ENCODE measurements around the gene PLAAT5. TPM values are rescaled to one million over a fixed set of nuclear protein-coding genes. Genes with fewer than 3 reads are reported as not detected.

The PLAAT5 gene
- total RNA-seq, 1 experiment from 2014 or later = not detected

DNA sequence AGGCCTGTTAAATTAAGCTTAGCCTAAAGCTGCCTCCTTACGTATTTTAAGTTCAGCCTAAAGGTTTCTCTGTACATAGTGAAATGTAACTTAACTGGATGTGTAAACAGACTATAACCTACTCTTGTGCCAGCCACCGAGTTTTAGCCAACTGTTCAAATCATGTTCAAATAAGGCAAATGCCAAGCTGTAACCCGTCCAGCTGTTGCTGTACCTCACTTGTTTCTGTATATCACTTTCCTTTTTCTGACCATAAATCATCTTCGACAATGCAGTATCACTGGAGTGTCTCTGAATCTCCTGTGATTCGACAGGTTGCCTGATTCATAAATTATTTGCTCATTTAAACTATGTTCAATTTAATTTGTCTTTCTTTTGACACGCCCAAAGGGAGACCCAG, 4.0 kb upstream of the PLAAT5 start:
- intact Hi-C loops (cut with micrococcal nuclease) = no loop called here
- H3K4me1 ChIP-seq (ENCODE audit: control insufficient read depth in 1 of 2, insufficient read depth in 2 of 2, low read length in 2 of 2) = no peaks in the 10 kb centered on the region
- CTCF ChIA-PET = no interaction called here

DNA sequence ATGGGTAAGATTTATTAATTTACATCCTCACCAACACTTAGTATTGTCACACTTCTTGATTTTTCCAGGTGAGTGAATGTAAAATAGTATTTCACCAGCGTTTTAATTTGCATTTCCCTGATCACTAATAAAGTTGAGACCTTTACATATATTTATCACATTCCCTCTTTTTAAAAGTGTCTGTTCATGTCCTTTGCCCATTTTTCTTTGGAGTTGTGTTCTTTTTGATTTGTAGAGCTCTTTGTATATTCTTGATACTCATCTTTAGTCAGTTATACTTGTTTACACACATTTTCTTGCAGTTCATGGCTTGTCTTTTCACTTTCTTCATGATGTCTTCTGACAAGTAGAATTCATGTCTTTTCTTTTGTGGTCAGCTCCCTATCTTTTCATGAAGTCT, 2.2 kb upstream of the PLAAT5 start:
- TF ChIP-seq POLR2AphosphoS5 (IDR thresholded peaks at IDR 0.05; ENCODE audit: low read depth, low read length) (no peak), CBX3 (IDR thresholded peaks at IDR 0.05; ENCODE audit: low read depth) (no peak), EGR1 (IDR thresholded peaks at IDR 0.05; ENCODE audit: low read depth) (no peak), CTCF (IDR thresholded peaks at IDR 0.05 in 2 of 3, conservative IDR thresholded peaks at IDR 0.05 in 1 of 3; ENCODE audit: borderline replicate concordance in 1 of 3, insufficient read depth in 1 of 3, low read depth in 2 of 3, low read length in 2 of 3) (no peak), SRF (IDR thresholded peaks at IDR 0.05; ENCODE audit: low read depth) (no peak)
- Histone ChIP-seq H3K9me2 (ENCODE audit: insufficient read depth) (no peaks in the 10 kb centered on the region), H3K4me1 (ENCODE audit: control insufficient read depth in 1 of 2, insufficient read depth in 2 of 2, low read length in 2 of 2) (no peaks in the 10 kb centered on the region), H3K27ac (ENCODE audit: low read depth, low read length) (no peak overlapping the region), H3K9me3 (ENCODE audit: control insufficient read depth in 1 of 2, insufficient read depth in 1 of 2, low read depth in 1 of 2, low read length in 2 of 2) (no peaks in the 10 kb centered on the region), H2AFZ (ENCODE audit: low read depth, low read length, poor library complexity, severe bottlenecking) (no peak overlapping the region), H3K36me3 (ENCODE audit: control insufficient read depth in 1 of 2, insufficient read depth in 2 of 2, low read length in 2 of 2) (no peaks in the 10 kb centered on the region), H4K20me1 (ENCODE audit: insufficient read depth) (no peaks in the 10 kb centered on the region), H3K4me2 (ENCODE audit: low read length) (no peak overlapping the region), H3K4me3 (replicated peaks in 1 of 2; ENCODE audit: low read depth in 1 of 2, low read length in 2 of 2) (no peak overlapping the region), H3K79me2 (ENCODE audit: insufficient read depth, low read length) (no peaks in the 10 kb centered on the region), H3K27me3 (ENCODE audit: insufficient read depth, low read length) (no peaks in the 10 kb centered on the region), H3K9ac (ENCODE audit: low read length) (no peak overlapping the region)
- ChIA-PET RAD21 (ENCODE audit: low non-redundant PET in 1 of 2, low total read pairs in 2 of 2, uncharacterized antibody in 2 of 2, unreplicated experiment in 2 of 2) (no interaction called here), CTCF (no interaction called here), POLR2A (no interaction called here)
- no TSS peak for BruUV-seq (replicated peaks)
- intact Hi-C loops (cut with micrococcal nuclease) = no loop called here
- DNase-seq (ENCODE audit: low read depth, low spot score) = no peak
- ATAC-seq = no peak

More for the DNA sequence above, 4.0 kb upstream of the PLAAT5 start:
- Histone ChIP-seq H3K9me3 (ENCODE audit: control insufficient read depth in 1 of 2, insufficient read depth in 1 of 2, low read depth in 1 of 2, low read length in 2 of 2) (peaks cover 4 to 6% of the 10 kb centered on the region in 2 experiments; a peak in 3 of 4 replicates), H3K27ac (ENCODE audit: low read depth, low read length) (no peak overlapping the region), H3K4me3 (replicated peaks in 1 of 2; ENCODE audit: low read depth in 1 of 2, low read length in 2 of 2) (no peak overlapping the region), H4K20me1 (ENCODE audit: insufficient read depth) (no peaks in the 10 kb centered on the region), H3K9me2 (ENCODE audit: insufficient read depth) (no peaks in the 10 kb centered on the region), H3K4me2 (ENCODE audit: low read length) (no peak overlapping the region), H3K36me3 (ENCODE audit: control insufficient read depth in 1 of 2, insufficient read depth in 2 of 2, low read length in 2 of 2) (no peaks in the 10 kb centered on the region), H3K79me2 (ENCODE audit: insufficient read depth, low read length) (no peaks in the 10 kb centered on the region), H2AFZ (ENCODE audit: low read depth, low read length, poor library complexity, severe bottlenecking) (no peak overlapping the region), H3K27me3 (ENCODE audit: insufficient read depth, low read length) (no peaks in the 10 kb centered on the region), H3K9ac (ENCODE audit: low read length) (no peak overlapping the region)
- no peak for DNase-seq (ENCODE audit: low read depth, low spot score)
- BruUV-seq (replicated peaks) = no TSS peak
- RAD21 ChIA-PET (ENCODE audit: low non-redundant PET in 1 of 2, low total read pairs in 2 of 2, uncharacterized antibody in 2 of 2, unreplicated experiment in 2 of 2) = no interaction called here
- POLR2A ChIA-PET = interaction anchor here (0.6 kb wide), 1 partner anchor 107 kb away, joined by 4 read pairs; no protein-coding TSS in a partner anchor
- no peak for ATAC-seq
- TF ChIP-seq YY1 (IDR thresholded peaks at IDR 0.05; ENCODE audit: extremely low read depth, insufficient replicate concordance, low read depth, low read length) (no peak), ZFX (IDR thresholded peaks at IDR 0.05) (no peak), CEBPB (IDR thresholded peaks at IDR 0.05; ENCODE audit: low read depth) (no peak)

Measured in HCT116 (cell line).